ENCODE results near the gene C1QTNF8.

C1QTNF8 gene

GRCh38 chr16:1127101-1127500 is 31.1 kb upstream of the C1QTNF8 start:
- no peak for DNase-seq (ENCODE audit: low read depth in 2 of 2)

- no peak for DNase-seq (ENCODE audit: low read depth in 2 of 2)
These were observed 30.5 kb upstream of the C1QTNF8 start for GRCh38 chr16:1126586-1126985.

- DNase-seq (ENCODE audit: low read depth in 2 of 2): no peak
These were observed 30.0 kb upstream of the C1QTNF8 start for GRCh38 chr16:1126044-1126443.

- DNase-seq (ENCODE audit: low read depth in 2 of 2): peak in 1 of 2 donors; percentile 21
These were observed 29.4 kb upstream of the C1QTNF8 start for GRCh38 chr16:1125471-1125870.

- DNase-seq (ENCODE audit: low read depth in 2 of 2): no peak
These were observed 28.8 kb upstream of the C1QTNF8 start for GRCh38 chr16:1124795-1125194.

GRCh38 chr16:1124291-1124690 is 28.2 kb upstream of the C1QTNF8 start:
- DNase-seq (ENCODE audit: low read depth in 2 of 2): no peak

GRCh38 chr16:1123525-1124230 is 27.6 kb upstream of the C1QTNF8 start:
- no peak for DNase-seq (ENCODE audit: low read depth in 2 of 2)

- no peak for DNase-seq (ENCODE audit: low read depth in 2 of 2)
These were observed 26.3 kb upstream of the C1QTNF8 start for GRCh38 chr16:1122398-1122765.

- no peak for DNase-seq (ENCODE audit: low read depth in 2 of 2)
These were observed 25.8 kb upstream of the C1QTNF8 start for GRCh38 chr16:1121601-1122397.

- DNase-seq (ENCODE audit: low read depth in 2 of 2): no peak
These were observed 25.0 kb upstream of the C1QTNF8 start for GRCh38 chr16:1121009-1121408.

GRCh38 chr16:1120577-1120941 is 24.5 kb upstream of the C1QTNF8 start:
- DNase-seq (ENCODE audit: low read depth in 2 of 2): no peak

GRCh38 chr16:1119766-1120576 is 23.9 kb upstream of the C1QTNF8 start:
- DNase-seq (ENCODE audit: low read depth in 2 of 2): no peak

GRCh38 chr16:1119129-1119528 is 23.1 kb upstream of the C1QTNF8 start:
- DNase-seq (ENCODE audit: low read depth in 2 of 2): no peak

GRCh38 chr16:1117926-1118325 is 21.9 kb upstream of the C1QTNF8 start:
- DNase-seq (ENCODE audit: low read depth in 2 of 2): no peak

- no peak for DNase-seq (ENCODE audit: low read depth in 2 of 2)
These were observed 21.3 kb upstream of the C1QTNF8 start for GRCh38 chr16:1117176-1117900.

GRCh38 chr16:1116693-1117077 is 20.6 kb upstream of the C1QTNF8 start:
- DNase-seq (ENCODE audit: low read depth in 2 of 2): no peak

GRCh38 chr16:1113889-1114526 is 18.0 kb upstream of the C1QTNF8 start:
- DNase-seq (ENCODE audit: low read depth in 2 of 2): no peak

GRCh38 chr16:1113489-1113888 is 17.4 kb upstream of the C1QTNF8 start:
- DNase-seq (ENCODE audit: low read depth in 2 of 2): no peak

- DNase-seq (ENCODE audit: low read depth in 2 of 2): no peak
These were observed 16.6 kb upstream of the C1QTNF8 start for GRCh38 chr16:1112506-1113184.

- DNase-seq (ENCODE audit: low read depth in 2 of 2): no peak
These were observed 13.6 kb upstream of the C1QTNF8 start for GRCh38 chr16:1109648-1110047.

All from activated CD4-positive, alpha-beta T cell treated with anti-CD3 and anti-CD28 coated beads for 24 hours (primary cell).